ENCODE measurements around the gene SERGEF. TPM values are rescaled to one million over a fixed set of nuclear protein-coding genes. Genes with fewer than 3 reads are reported as not detected.

SERGEF gene
- total and polyA plus RNA-seq, 4 donors, result 12.0 to 17.9 (median 13.4) TPM

- Histone ChIP-seq H3K9ac (ENCODE audit: low read depth in 1 of 2, low read length in 2 of 2) (no peak overlapping the region), H3K27ac (ENCODE audit: low read depth in 1 of 2, low read length in 2 of 2) (no peak overlapping the region), H3K4me1 (ENCODE audit: control insufficient read depth in 4 of 4, insufficient read depth in 4 of 4, low read length in 3 of 4) (no peaks in the 10 kb centered on the region), H3K4me3 (ENCODE audit: low read depth in 1 of 3, low read length in 3 of 3) (no peak overlapping the region), H3K36me3 (ENCODE audit: control insufficient read depth in 4 of 4, insufficient read depth in 3 of 4, low read depth in 1 of 4, low read length in 3 of 4) (no peaks in the 10 kb centered on the region), H3K27me3 (ENCODE audit: control insufficient read depth in 4 of 4, insufficient read depth in 4 of 4, low read length in 3 of 4) (no peaks in the 10 kb centered on the region), H3K9me3 (ENCODE audit: control insufficient read depth in 4 of 4, low read length in 3 of 4) (no peaks in the 10 kb centered on the region)
- 95% methylated on average over 6 of the region's 6 CpGs for WGBS
- no peak for DNase-seq (ENCODE audit: low spot score)
- TF ChIP-seq, protein P1, sequence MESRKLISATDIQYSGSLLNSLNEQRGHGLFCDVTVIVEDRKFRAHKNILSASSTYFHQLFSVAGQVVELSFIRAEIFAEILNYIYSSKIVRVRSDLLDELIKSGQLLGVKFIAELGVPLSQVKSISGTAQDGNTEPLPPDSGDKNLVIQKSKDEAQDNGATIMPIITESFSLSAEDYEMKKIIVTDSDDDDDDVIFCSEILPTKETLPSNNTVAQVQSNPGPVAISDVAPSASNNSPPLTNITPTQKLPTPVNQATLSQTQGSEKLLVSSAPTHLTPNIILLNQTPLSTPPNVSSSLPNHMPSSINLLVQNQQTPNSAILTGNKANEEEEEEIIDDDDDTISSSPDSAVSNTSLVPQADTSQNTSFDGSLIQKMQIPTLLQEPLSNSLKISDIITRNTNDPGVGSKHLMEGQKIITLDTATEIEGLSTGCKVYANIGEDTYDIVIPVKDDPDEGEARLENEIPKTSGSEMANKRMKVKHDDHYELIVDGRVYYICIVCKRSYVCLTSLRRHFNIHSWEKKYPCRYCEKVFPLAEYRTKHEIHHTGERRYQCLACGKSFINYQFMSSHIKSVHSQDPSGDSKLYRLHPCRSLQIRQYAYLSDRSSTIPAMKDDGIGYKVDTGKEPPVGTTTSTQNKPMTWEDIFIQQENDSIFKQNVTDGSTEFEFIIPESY (IDR thresholded peaks at IDR 0.05), result no peak
- TF ChIP-seq GABPA (IDR thresholded peaks at IDR 0.05 in 1 of 2, conservative IDR thresholded peaks at IDR 0.05 in 1 of 2), result no peak
- TF ChIP-seq HNF4A (conservative IDR thresholded peaks at IDR 0.05), result no peak
- TF ChIP-seq, protein P2, sequence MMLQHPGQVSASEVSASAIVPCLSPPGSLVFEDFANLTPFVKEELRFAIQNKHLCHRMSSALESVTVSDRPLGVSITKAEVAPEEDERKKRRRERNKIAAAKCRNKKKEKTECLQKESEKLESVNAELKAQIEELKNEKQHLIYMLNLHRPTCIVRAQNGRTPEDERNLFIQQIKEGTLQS (IDR thresholded peaks at IDR 0.05), result no peak
- no peak for TF ChIP-seq NR2F2 (IDR thresholded peaks at IDR 0.05)
- no peak for TF ChIP-seq RXRA (IDR thresholded peaks at IDR 0.05)
- TF ChIP-seq JUND (IDR thresholded peaks at IDR 0.05), result no peak
- TF ChIP-seq YY1 (IDR thresholded peaks at IDR 0.05), result no peak
- no peak for TF ChIP-seq RAD21 (IDR thresholded peaks at IDR 0.05)
- no peak for TF ChIP-seq EGR1 (IDR thresholded peaks at IDR 0.05; ENCODE audit: low read depth in 2 of 2)
- TF ChIP-seq FOXA2 (IDR thresholded peaks at IDR 0.05), result no peak
- TF ChIP-seq, protein P3, sequence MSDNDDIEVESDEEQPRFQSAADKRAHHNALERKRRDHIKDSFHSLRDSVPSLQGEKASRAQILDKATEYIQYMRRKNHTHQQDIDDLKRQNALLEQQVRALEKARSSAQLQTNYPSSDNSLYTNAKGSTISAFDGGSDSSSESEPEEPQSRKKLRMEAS (IDR thresholded peaks at IDR 0.05), result no peak
Measured at GRCh38 chr11:17798253-17798652, 214.6 kb downstream of the SERGEF start.

- WGBS, result 96% methylated on average over 2 of the region's 2 CpGs
Measured at GRCh38 chr11:17796154-17796553, 216.7 kb downstream of the SERGEF start.

GRCh38 chr11:17794981-17795380, 217.9 kb downstream of the SERGEF start:
- H3K9ac ChIP-seq (ENCODE audit: low read depth in 1 of 2, low read length in 2 of 2), result no peak overlapping the region
- WGBS, result 97% methylated on average over 5 of the region's 5 CpGs
- TF ChIP-seq, protein P1 (IDR thresholded peaks at IDR 0.05), result no peak
- TF ChIP-seq HNF4A (conservative IDR thresholded peaks at IDR 0.05), result no peak
- TF ChIP-seq YY1 (IDR thresholded peaks at IDR 0.05), result no peak
- no peak for TF ChIP-seq RAD21 (IDR thresholded peaks at IDR 0.05)
- no peak for TF ChIP-seq FOXA2 (IDR thresholded peaks at IDR 0.05)
- TF ChIP-seq TAF1 (conservative IDR thresholded peaks at IDR 0.05), result no peak
- no peak for TF ChIP-seq JUND (IDR thresholded peaks at IDR 0.05)
- no peak for TF ChIP-seq EGR1 (IDR thresholded peaks at IDR 0.05; ENCODE audit: low read depth in 2 of 2)
- no peak for TF ChIP-seq NR2F2 (IDR thresholded peaks at IDR 0.05)
- TF ChIP-seq SP1 (IDR thresholded peaks at IDR 0.05), result no peak
- TF ChIP-seq, protein P4, sequence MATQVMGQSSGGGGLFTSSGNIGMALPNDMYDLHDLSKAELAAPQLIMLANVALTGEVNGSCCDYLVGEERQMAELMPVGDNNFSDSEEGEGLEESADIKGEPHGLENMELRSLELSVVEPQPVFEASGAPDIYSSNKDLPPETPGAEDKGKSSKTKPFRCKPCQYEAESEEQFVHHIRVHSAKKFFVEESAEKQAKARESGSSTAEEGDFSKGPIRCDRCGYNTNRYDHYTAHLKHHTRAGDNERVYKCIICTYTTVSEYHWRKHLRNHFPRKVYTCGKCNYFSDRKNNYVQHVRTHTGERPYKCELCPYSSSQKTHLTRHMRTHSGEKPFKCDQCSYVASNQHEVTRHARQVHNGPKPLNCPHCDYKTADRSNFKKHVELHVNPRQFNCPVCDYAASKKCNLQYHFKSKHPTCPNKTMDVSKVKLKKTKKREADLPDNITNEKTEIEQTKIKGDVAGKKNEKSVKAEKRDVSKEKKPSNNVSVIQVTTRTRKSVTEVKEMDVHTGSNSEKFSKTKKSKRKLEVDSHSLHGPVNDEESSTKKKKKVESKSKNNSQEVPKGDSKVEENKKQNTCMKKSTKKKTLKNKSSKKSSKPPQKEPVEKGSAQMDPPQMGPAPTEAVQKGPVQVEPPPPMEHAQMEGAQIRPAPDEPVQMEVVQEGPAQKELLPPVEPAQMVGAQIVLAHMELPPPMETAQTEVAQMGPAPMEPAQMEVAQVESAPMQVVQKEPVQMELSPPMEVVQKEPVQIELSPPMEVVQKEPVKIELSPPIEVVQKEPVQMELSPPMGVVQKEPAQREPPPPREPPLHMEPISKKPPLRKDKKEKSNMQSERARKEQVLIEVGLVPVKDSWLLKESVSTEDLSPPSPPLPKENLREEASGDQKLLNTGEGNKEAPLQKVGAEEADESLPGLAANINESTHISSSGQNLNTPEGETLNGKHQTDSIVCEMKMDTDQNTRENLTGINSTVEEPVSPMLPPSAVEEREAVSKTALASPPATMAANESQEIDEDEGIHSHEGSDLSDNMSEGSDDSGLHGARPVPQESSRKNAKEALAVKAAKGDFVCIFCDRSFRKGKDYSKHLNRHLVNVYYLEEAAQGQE (IDR thresholded peaks at IDR 0.05), result no peak
- no peak for TF ChIP-seq HNF4G (IDR thresholded peaks at IDR 0.05)
- no peak for TF ChIP-seq RXRA (IDR thresholded peaks at IDR 0.05)
- TF ChIP-seq GABPA (IDR thresholded peaks at IDR 0.05 in 1 of 2, conservative IDR thresholded peaks at IDR 0.05 in 1 of 2), result no peak
- TF ChIP-seq, protein P2 (IDR thresholded peaks at IDR 0.05), result no peak
- no peak for TF ChIP-seq FOXA1 (IDR thresholded peaks at IDR 0.05)
- TF ChIP-seq, protein P3 (IDR thresholded peaks at IDR 0.05), result no peak

More at GRCh38 chr11:17796154-17796553, 216.7 kb downstream of the SERGEF start:
- no peaks in the 10 kb centered on the region for H3K4me1 ChIP-seq (ENCODE audit: control insufficient read depth in 4 of 4, insufficient read depth in 4 of 4, low read length in 3 of 4)
- no peaks in the 10 kb centered on the region for H3K36me3 ChIP-seq (ENCODE audit: control insufficient read depth in 4 of 4, insufficient read depth in 3 of 4, low read depth in 1 of 4, low read length in 3 of 4)
- no peak for DNase-seq (ENCODE audit: low spot score)
- no peak for TF ChIP-seq GABPA (IDR thresholded peaks at IDR 0.05 in 1 of 2, conservative IDR thresholded peaks at IDR 0.05 in 1 of 2)
- TF ChIP-seq EGR1 (IDR thresholded peaks at IDR 0.05; ENCODE audit: low read depth in 2 of 2), result no peak
- TF ChIP-seq SP1 (IDR thresholded peaks at IDR 0.05), result no peak
- H3K27me3 ChIP-seq (ENCODE audit: control insufficient read depth in 4 of 4, insufficient read depth in 4 of 4, low read length in 3 of 4), result no peaks in the 10 kb centered on the region
- no peak overlapping the region for H3K27ac ChIP-seq (ENCODE audit: low read depth in 1 of 2, low read length in 2 of 2)
- H3K9me3 ChIP-seq (ENCODE audit: control insufficient read depth in 4 of 4, low read length in 3 of 4), result no peaks in the 10 kb centered on the region
- no peak overlapping the region for H3K9ac ChIP-seq (ENCODE audit: low read depth in 1 of 2, low read length in 2 of 2)
- no peak overlapping the region for H3K4me3 ChIP-seq (ENCODE audit: low read depth in 1 of 3, low read length in 3 of 3)

More at GRCh38 chr11:17794981-17795380, 217.9 kb downstream of the SERGEF start:
- H3K27me3 ChIP-seq (ENCODE audit: control insufficient read depth in 4 of 4, insufficient read depth in 4 of 4, low read length in 3 of 4), result no peaks in the 10 kb centered on the region
- no peaks in the 10 kb centered on the region for H3K36me3 ChIP-seq (ENCODE audit: control insufficient read depth in 4 of 4, insufficient read depth in 3 of 4, low read depth in 1 of 4, low read length in 3 of 4)
- H3K4me1 ChIP-seq (ENCODE audit: control insufficient read depth in 4 of 4, insufficient read depth in 4 of 4, low read length in 3 of 4), result no peaks in the 10 kb centered on the region
- H3K27ac ChIP-seq (ENCODE audit: low read depth in 1 of 2, low read length in 2 of 2), result no peak overlapping the region
- H3K4me3 ChIP-seq (ENCODE audit: low read depth in 1 of 3, low read length in 3 of 3), result no peak overlapping the region
- DNase-seq (ENCODE audit: low spot score), result no peak
- no peaks in the 10 kb centered on the region for H3K9me3 ChIP-seq (ENCODE audit: control insufficient read depth in 4 of 4, low read length in 3 of 4)
